AML-193 (cell line): ENCODE results near the gene SIAH3.
A peak's percentile ranks its signal among the peaks of the same experiment; 100 is the strongest.

Source experiments
- DNase-seq, 2 experiments: peaks; one replicate each; lab custom pipeline; 2025; lab: John Stamatoyannopoulos, UW

The SIAH3 gene

DNA sequence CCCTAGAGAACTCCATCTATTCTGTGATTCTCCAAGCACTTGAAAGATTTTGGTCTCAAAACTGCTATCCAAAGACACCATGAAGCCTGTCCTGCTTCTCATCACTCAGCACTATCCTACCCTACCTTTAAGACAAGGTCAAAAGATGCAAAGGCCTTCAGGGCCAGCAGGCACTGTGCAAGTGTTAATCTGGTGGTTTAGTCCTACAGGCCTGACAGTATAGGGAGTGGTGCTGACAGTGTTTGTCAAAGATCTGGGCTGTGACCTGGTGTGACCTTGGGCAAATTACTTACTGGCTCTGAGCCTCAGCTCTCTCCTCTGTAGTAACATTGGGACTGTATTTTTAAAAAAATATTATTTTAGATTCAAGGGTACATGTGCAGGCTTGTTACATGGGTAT, 28.0 kb downstream of the SIAH3 start:
- no peak for DNase-seq

- no peak for DNase-seq
Measured at GRCh38 chr13:45821811-45822210, 29.7 kb downstream of the SIAH3 start.

- DNase-seq, result no peak
Measured at GRCh38 chr13:45820106-45820838, 31.3 kb downstream of the SIAH3 start.

DNA sequence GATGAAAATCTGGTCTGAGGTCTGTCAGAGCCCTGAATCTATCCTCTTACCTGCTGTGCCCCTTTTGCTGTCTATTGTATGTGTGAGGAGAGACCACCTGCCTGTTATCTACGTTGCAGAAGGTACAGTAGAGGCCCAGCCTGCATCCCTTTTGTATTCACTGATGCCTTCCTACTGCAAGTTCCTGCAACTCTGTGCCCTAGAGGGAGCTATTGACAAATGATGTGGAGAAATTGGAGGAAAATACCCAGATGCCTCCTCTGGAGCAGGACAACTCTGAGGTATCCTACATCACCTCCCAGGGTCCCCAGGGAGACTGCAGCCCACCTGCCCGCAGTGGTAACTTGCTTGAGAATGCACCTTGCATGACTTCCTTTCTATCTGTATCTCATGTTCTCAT, 33.7 kb downstream of the SIAH3 start:
- peak in 1 of 2 experiments; percentile 26 for DNase-seq

DNA sequence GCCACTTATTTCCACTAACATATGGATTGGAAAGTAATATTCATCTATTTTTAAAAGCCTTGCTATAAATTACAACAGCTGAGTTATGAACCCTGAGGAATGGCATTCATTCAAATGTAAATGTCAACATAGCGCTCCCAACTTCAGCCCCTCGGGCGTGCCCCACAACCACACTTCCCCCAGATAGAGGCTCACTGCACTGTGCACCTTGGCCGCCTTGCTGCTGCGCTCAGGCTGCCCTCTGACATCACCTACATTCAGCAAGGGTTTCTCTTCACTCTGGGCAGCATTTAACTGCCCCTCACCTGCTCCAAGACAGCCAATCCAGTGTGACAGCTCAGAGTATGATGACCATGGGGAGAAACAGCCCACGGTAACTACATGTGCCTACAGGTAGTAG, 35.1 kb downstream of the SIAH3 start:
- no peak for DNase-seq

- DNase-seq, result no peak
Measured at GRCh38 chr13:45812695-45813372, 38.7 kb downstream of the SIAH3 start.

DNA sequence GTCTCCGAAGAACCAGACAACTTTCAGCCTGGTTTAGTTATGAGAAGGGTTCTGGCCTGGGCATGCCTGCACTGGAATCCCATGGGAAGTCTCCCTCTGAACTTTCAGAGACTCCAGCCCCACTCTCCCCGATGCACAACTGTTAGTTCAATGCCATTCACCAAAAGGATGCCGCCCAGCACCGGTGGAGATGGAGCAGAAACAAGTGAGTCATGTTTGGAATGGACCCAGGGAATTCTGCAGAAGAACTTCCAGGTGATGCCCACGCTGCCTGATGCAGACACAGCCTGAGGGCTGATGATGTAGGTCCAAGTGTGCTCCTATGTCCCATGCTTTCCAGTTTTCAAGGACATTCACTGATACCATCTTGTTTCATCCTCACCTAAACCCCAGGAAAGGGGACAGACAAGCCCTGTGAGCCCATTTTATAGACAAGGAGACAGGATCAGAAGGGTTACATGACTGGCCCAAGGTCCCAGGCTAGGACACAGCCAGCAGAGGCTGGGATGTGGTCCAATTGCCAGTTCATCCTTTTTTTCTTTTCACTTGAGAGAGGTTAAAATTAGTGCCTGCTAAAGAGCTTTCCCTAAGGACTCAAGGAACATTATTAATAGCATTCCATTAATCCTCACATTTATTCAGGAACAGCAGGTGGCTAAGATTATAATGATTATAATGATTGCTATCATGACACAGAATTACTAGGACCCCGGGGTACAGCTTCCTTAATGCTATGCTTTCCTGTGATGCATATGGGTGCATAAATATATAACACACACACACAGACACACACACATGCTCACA, 39.5 kb downstream of the SIAH3 start:
- DNase-seq, result no peak

DNA sequence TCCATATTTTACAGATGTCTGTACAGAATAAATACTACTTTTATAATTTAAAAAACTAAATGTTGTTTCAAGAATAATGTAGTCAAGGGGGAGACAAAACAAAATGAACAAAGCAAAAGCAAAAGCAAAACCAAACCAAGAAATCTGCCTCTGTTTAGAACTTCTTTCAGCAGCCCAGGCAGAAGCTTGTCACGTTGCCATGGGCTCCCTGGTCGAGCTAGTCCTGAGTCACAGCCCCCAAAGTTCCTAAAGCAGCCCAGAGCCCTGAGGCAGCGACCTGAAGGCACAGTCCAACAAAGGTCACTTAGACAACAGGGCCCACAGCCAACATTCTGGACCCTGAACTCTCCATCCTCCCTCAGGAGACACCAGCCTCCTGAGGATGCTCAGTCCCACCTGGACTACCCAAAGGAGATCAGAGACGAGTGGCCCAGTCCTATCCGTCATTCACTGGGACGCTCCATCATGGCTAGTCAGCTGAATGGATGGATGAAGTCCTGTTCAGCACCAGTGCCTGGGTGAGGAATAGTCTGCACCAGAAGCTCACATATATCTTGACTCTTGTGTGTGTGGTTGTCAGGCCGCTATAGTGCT, 41.7 kb downstream of the SIAH3 start:
- no peak for DNase-seq

DNA sequence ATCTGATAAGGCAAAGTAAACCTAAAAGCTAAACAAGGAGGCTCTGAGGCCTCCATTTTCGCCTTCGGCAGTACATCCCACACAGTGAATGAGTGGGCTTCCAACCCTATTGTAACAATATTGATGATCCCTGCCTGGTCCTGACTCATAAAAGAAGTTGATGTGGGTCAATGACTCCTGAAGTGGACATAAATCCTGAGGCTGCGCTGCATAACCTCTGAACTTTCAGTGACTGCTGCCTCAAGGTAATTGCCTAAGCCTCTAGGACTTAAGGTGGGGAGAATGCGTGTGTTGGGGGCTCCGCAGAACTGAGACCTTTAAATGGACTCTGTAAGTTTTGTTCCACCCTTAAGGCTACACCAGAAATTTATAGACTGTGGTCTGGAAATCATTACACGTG, 42.6 kb downstream of the SIAH3 start:
- DNase-seq, result no peak

- DNase-seq, result peak; percentile 71 to 79
Measured at GRCh38 chr13:45807520-45808099, 43.9 kb downstream of the SIAH3 start.

DNA sequence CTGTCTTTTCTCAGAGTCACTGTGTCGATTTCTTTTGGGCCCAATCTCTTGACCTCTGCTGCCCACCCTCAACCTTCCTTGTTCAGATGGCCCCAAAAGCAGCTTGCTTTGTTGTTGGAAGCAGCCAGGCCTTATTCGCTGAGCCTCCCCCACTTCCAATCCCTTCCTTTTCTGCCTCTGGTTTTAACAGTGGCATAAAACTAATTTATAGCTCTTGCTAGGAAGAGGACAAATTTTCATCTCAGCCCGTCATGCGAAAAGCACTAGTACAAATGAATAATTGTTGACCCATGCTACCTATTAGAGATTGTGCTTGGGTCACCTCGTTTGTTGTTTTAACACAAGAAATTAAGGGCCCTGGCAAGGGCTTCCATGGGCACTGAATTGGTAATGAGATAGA, 51.1 kb downstream of the SIAH3 start:
- DNase-seq, result no peak

- DNase-seq, result no peak
Measured at GRCh38 chr13:45799451-45799850, 52.1 kb downstream of the SIAH3 start.

GRCh38 chr13:45798851-45799250, 52.7 kb downstream of the SIAH3 start:
- no peak for DNase-seq

DNA sequence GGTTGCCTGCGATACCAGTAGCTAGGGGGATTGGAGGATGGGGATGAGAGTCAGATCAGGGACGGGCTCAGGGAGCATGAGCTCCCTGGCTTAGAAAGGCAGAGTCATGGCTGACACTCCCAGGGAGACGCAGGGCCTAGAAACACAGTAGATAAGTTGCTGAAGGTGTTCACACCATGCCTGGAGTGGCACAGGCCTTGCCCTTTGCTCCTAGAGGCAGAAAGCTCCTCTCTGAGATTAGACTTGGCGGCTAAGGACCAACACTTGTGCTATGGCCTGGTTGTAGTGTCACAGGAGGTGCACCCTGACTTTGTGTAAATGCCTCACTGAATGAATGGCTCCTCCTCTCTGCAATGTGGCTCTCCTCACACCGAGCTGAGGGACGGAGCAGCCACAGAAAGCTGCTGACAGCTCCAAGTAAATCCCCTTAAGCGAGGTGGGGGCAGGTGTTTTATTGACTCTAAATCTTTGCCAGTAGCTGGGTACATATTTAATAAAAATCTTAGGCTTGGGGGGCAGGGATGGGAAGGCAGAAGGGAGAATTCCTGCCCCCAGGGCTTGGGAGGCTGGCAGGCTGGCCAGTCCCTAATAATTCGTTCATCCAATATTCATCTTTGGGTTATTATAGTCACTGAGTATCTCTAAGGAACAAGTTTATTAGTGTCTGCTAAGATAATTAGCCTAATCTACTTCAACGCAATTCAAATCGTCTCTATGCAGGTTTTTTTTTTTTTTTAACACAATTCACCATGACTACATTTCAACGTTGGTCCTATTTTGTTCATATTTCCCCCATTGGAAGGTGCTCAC, 54.9 kb downstream of the SIAH3 start:
- DNase-seq, result no peak

DNA sequence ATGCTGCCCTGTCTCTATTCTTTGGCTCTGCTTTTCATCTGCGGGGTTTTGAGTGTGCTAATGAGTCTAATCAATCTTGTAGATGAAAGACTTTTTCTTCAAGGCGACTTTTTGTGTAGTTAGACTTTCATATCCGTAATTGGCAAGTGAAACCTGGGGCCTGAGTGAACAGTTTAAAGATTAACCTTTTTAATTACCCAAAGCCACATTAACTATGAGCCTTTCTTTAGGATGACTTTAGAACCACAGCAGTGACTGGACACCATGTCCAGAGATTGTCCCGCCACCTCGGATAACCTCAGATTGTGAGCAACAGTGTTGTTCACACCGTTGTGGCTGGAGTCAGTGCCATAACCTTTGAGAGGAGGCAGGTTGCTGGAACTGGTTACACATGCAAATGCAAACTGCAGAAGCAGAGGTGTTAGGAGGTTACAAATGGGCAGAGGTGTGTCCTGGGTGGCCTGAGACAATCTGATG, 58.7 kb downstream of the SIAH3 start:
- no peak for DNase-seq

DNA sequence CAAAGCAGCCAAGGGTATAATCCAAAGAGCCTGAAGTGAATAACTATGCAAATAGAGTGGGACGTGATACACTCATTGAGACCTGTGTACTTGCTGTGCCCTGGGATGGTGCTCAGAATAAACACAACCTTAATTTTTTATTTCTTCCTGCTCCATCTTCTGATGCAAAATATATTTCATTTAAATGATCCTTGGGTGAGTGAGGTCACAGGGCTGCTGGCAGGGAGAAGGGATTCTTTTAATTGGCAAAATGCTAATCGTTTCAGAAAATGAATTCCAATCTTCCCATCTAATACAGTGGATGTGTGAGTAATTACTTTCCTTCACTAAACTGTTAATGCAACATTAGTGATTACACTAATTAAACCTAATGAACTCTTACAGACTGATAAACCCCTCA, 63.5 kb downstream of the SIAH3 start:
- DNase-seq, result no peak

DNA sequence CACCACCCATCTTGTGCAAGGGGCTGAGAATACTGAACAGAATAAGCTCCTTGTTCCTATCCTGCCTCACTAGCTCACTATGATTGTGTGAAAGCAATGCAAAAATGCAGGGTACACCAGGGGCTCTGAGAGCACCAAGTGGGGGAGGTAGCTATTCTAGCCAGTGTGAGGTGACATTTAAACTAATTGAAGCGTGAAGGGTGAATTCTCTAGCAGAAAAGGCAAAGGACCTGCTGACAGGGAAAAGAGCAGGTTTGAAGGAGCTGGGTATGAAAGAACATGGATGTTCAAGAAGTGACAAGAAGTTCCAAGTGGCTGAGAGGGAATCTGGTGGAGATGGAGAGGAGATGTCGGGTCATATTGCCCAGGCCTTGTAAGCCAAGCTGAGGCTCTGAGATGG, 64.2 kb downstream of the SIAH3 start:
- no peak for DNase-seq

DNA sequence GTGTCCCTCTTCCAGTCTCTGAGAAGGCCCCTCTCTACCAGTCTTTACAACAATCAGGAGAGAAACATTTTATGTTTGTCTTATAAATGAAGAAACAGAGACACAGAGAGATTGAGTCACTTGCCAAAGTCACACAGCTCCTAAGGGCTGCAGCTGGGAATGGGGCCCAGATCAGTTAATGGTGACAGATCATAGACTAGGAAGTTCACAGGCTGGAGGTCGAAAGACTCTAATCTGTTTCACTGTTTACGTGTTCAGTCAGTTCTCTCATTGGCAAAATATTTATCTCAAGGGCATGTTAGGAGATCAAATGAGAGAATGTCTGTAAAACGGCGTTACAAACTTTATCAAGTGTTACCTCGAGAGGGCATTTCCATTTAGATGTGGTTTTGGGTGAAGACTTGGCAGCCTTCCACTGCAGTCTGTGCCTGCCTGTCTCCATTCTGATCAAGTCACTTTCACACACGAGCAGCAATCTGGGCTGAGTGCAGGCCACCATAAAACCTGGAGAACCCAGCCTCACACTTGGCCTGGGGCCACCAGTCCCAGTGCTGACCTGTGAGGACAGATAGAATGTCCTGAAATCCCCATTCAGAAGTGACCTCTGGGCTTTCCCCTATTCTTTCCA, 65.1 kb downstream of the SIAH3 start:
- DNase-seq, result no peak

GRCh38 chr13:45784755-45785675, 66.5 kb downstream of the SIAH3 start:
- DNase-seq, result no peak
